IMR-90 (cell line): ENCODE data around the gene IGFBP3. TPM values are rescaled to one million over a fixed set of nuclear protein-coding genes. Genes with fewer than 3 reads are reported as not detected.

ENCODE experiments used
- ATAC-seq: fragments of 200-7000 bp; cut with Tn5 transposase; 2 replicates; pipeline ENCODE4 v1.9.1; 2020; ENCODE audit warnings: low read depth, mild to moderate bottlenecking, moderate library complexity
- BruUV-seq: library from RNA; stranded (reverse); fragments of 400-500 nt; replicated peaks from 2 replicates; lab custom pipeline; 2021; lab: Mats Ljungman, UMichigan
- CTCF ChIA-PET: fragments of 300-600 bp; formaldehyde crosslinking; extraction: SDS; loops from one replicate; lab custom pipeline; 2021; ENCODE audit warnings: antibody characterized with exemption; lab: Yijun Ruan, JAX
- POLR2A ChIA-PET: fragments of 300-600 bp; sonication (Branson Sonifier 250); formaldehyde crosslinking; loops from one replicate; lab custom pipeline; 2022; ENCODE audit warnings: antibody characterized with exemption; ENCODE audit not compliant: unreplicated experiment; lab: Charles Lee
- DNase-seq: peaks from one replicate; pipeline ENCODE4 v3.0.0; 2013
- H2AFZ ChIP-seq: replicated peaks from 2 replicates; pipeline ENCODE3; 2013; ENCODE audit warnings: low read length, mild to moderate bottlenecking; ENCODE audit not compliant: poor library complexity
- H2AK5ac ChIP-seq: 2 replicates; pipeline ENCODE4 v1.6.1; 2013; ENCODE audit warnings: low read depth, low read length, inconsistent platforms
- H2AK9ac ChIP-seq: replicated peaks from 2 replicates; pipeline ENCODE3; 2013; ENCODE audit warnings: mild to moderate bottlenecking, low read depth, low read length, moderate library complexity; ENCODE audit not compliant: poor library complexity
- H2BK120ac ChIP-seq: 2 replicates; pipeline ENCODE4 v1.6.1; 2013; ENCODE audit warnings: low read depth, low read length, inconsistent platforms
- H2BK15ac ChIP-seq: 3 replicates; pipeline ENCODE4 v1.6.1; 2013; ENCODE audit warnings: low read depth, low read length, inconsistent platforms
- H2BK20ac ChIP-seq: 2 replicates; pipeline ENCODE4 v1.6.1; 2013; ENCODE audit warnings: low read depth, mild to moderate bottlenecking, inconsistent platforms, low read length, moderate library complexity
- H2BK5ac ChIP-seq: 2 replicates; pipeline ENCODE4 v1.6.1; 2013; ENCODE audit warnings: mild to moderate bottlenecking, low read depth, low read length, inconsistent platforms; ENCODE audit not compliant: poor library complexity, severe bottlenecking
- H3K14ac ChIP-seq: replicated peaks from 2 replicates; pipeline ENCODE4 v1.6.1; 2013; ENCODE audit warnings: low read depth, low read length, inconsistent platforms
- H3K18ac ChIP-seq: 2 replicates; pipeline ENCODE4 v1.6.1; 2013; ENCODE audit warnings: low read depth, low read length, control low read depth
- H3K23ac ChIP-seq: 2 replicates; pipeline ENCODE4 v1.6.1; 2013; ENCODE audit warnings: low read depth, low read length, inconsistent platforms
- H3K27ac ChIP-seq: 2 replicates; pipeline ENCODE4 v1.5.1; 2013; ENCODE audit warnings: mild to moderate bottlenecking, control low read depth, low read length; ENCODE audit not compliant: insufficient read depth
- H3K27me3 ChIP-seq: 2 replicates; pipeline ENCODE4 v1.6.1; 2013; ENCODE audit warnings: low read length; ENCODE audit not compliant: control insufficient read depth, insufficient read depth
- H3K36me3 ChIP-seq: 2 replicates; pipeline ENCODE4 v1.6.1; 2013; ENCODE audit warnings: low read length, mixed read lengths; ENCODE audit not compliant: control insufficient read depth, insufficient read depth
- H3K4ac ChIP-seq: 2 replicates; pipeline ENCODE4 v1.6.1; 2013; ENCODE audit warnings: low read depth, low read length, inconsistent platforms
- H3K4me1 ChIP-seq: 2 replicates; pipeline ENCODE4 v1.6.1; 2013; ENCODE audit warnings: low read length, mixed read lengths; ENCODE audit not compliant: control insufficient read depth, insufficient read depth
- H3K4me2 ChIP-seq: 2 replicates; pipeline ENCODE4 v1.6.1; 2013; ENCODE audit warnings: low read depth, mild to moderate bottlenecking, control low read depth, low read length, moderate library complexity
- H3K4me3 ChIP-seq: 2 replicates; pipeline ENCODE4 v1.5.1; 2013; ENCODE audit warnings: low read depth, mild to moderate bottlenecking, control low read depth, low read length, moderate library complexity; ENCODE audit not compliant: insufficient read depth
- H3K56ac ChIP-seq: 2 replicates; pipeline ENCODE4 v1.6.1; 2013; ENCODE audit warnings: low read length, inconsistent platforms; ENCODE audit not compliant: insufficient read depth; ENCODE audit errors: extremely low read depth
- H3K79me1 ChIP-seq, 2 experiments: 2 replicates each; pipeline ENCODE4 v1.6.1; 2013; ENCODE audit warnings: low read length in 2 of 2, inconsistent platforms in 1 of 2, low read depth in 1 of 2
- H3K9ac ChIP-seq: 2 replicates; pipeline ENCODE4 v1.6.1; 2013; ENCODE audit warnings: low read depth, low read length, control low read depth
- H3K9me1 ChIP-seq: 2 replicates; pipeline ENCODE4 v1.6.1; 2013; ENCODE audit warnings: low read length, inconsistent platforms; ENCODE audit not compliant: insufficient read depth
- H3K9me3 ChIP-seq: 2 replicates; pipeline ENCODE4 v1.6.1; 2013; ENCODE audit warnings: low read length; ENCODE audit not compliant: control insufficient read depth, insufficient read depth
- H4K20me1 ChIP-seq: 2 replicates; pipeline ENCODE4 v1.6.1; 2013; ENCODE audit warnings: low read length, inconsistent platforms; ENCODE audit not compliant: insufficient read depth
- H4K5ac ChIP-seq: 2 replicates; pipeline ENCODE4 v1.6.1; 2013; ENCODE audit warnings: mild to moderate bottlenecking, low read depth, low read length, control low read depth
- H4K8ac ChIP-seq, 2 experiments: 2 replicates each; pipeline ENCODE4 v1.6.1; 2013; ENCODE audit warnings: low read depth in 2 of 2, low read length in 2 of 2, control low read depth in 1 of 2, inconsistent platforms in 1 of 2
- H4K91ac ChIP-seq: 2 replicates; pipeline ENCODE4 v1.6.1; 2013; ENCODE audit warnings: low read depth, low read length, inconsistent platforms; ENCODE audit not compliant: insufficient read depth
- CHD1 ChIP-seq: IDR thresholded peaks from 2 replicates; pipeline ENCODE4 v1.6.1; 2012; ENCODE audit warnings: low read depth, low read length, improper control_type of control experiment
- MAZ ChIP-seq: IDR thresholded peaks from 2 replicates; pipeline ENCODE4 v1.6.1; 2012; ENCODE audit warnings: low read depth, mild to moderate bottlenecking, low read length, improper control_type of control experiment, moderate library complexity, borderline replicate concordance
- NFE2L2 ChIP-seq: fragments of 150-350 bp; IDR thresholded peaks from 2 replicates; pipeline ENCODE4 v1.6.1; 2016; ENCODE audit warnings: low read depth, mild to moderate bottlenecking, low read length
- RCOR1 ChIP-seq: IDR thresholded peaks from 2 replicates; pipeline ENCODE4 v1.6.1; 2012; ENCODE audit warnings: mild to moderate bottlenecking, low read length, improper control_type of control experiment; ENCODE audit not compliant: insufficient replicate concordance
- RFX5 ChIP-seq: IDR thresholded peaks from 2 replicates; pipeline ENCODE4 v1.8.0; 2012; ENCODE audit warnings: low read depth, mild to moderate bottlenecking, low read length, moderate library complexity
- SMC3 ChIP-seq: fragments of 150-350 bp; IDR thresholded peaks from 2 replicates; pipeline ENCODE4 v1.6.1; 2016; ENCODE audit warnings: low read depth, mild to moderate bottlenecking, antibody characterized with exemption, low read length, moderate library complexity
- WGBS, 2 experiments: methylation state at CpG; one replicate each; pipeline versions ENCODE4 v1.1.5 to v1.1.7; 2013; ENCODE audit warnings: missing lambda C conversion rate in 2 of 2; ENCODE audit not compliant: insufficient read length in 1 of 2; ENCODE audit errors: extremely low coverage in 2 of 2; 5-methylcytosine and 5-hydroxymethylcytosine counted together
- dilution Hi-C: fragments of 300-500 bp; cut with HindIII; formaldehyde crosslinking; loops from one replicate; pipeline ENCODE4 v1.14.3; 2018; ENCODE audit warnings: low sequenced_read_pairs; ENCODE audit not compliant: unreplicated experiment
- in situ Hi-C: fragments of 300-500 bp; cut with MboI; formaldehyde crosslinking; loops from 3 replicates; pipeline ENCODE4 v1.14.3; 2019; ENCODE audit warnings: low sequenced_read_pairs, inconsistent platforms, mixed read lengths
- intact Hi-C: fragments of 100-400 bp; cut with micrococcal nuclease; formaldehyde crosslinking; loops from 2 replicates; pipeline ENCODE4 v1.10.0; 2022
- polyA plus RNA-seq, 3 experiments: library from polyadenylated mRNA; depleted of rRNA; stranded (reverse); fragments of >200 nt; gene quantifications; 2 replicates each; pipeline ENCODE4 v1.2.3, GENCODE V29; 2012; ENCODE audit warnings: low replicate concordance in 1 of 3
- total RNA-seq: library from RNA; depleted of rRNA; stranded (reverse); fragments of >200 nt; gene quantifications from 2 replicates; pipeline ENCODE4 v1.2.3, GENCODE V29; 2012
- TF ChIP-seq, protein P1 (sequence below): fragments of 150-350 bp; IDR thresholded peaks from 2 replicates; pipeline ENCODE4 v1.6.1; 2016; ENCODE audit warnings: low read depth, mild to moderate bottlenecking, low read length, moderate library complexity, borderline replicate concordance
- TF ChIP-seq, protein P2 (sequence below): fragments of 150-350 bp; IDR thresholded peaks from 2 replicates; pipeline ENCODE4 v1.6.1; 2017; ENCODE audit warnings: mild to moderate bottlenecking, antibody characterized with exemption, low read length, low read depth

The IGFBP3 gene
- total and polyA plus RNA-seq, 2 of the 4 experiments (the other 2 are of a cell fraction): 272 to 601 TPM

DNA sequence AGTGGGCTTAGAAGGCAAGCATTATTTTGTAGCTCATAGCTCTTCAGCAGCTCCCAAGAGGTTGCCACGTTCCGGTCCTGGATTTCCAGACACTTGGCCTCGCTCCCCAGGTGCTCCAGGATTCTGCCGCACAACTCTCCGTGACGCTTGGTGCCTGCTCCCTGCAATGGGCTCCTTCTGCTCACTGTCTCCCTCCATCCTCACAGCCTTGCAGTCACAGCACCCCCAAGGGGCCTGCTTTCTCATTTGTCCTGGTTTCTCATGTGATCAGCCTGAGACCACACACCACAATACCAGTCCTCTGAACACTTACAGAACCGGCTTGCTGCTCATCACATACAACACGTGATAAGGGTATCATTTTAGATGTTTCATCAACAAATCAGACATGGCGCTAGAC is 9.8 kb downstream of the IGFBP3 start:
- no peak for ATAC-seq
- BruUV-seq: no TSS peak
- 85% methylated on average over 9 of the region's 9 CpGs; no CpG with 5 or more reads in 1 of the 2 experiments for WGBS, 2 experiments

More for the DNA sequence above, 9.8 kb downstream of the IGFBP3 start:
- H2BK20ac ChIP-seq: no peak overlapping the region
- no peak overlapping the region for H3K4me2 ChIP-seq
- no peak overlapping the region for H4K91ac ChIP-seq
- H2BK15ac ChIP-seq: no peak overlapping the region
- no peak overlapping the region for H4K8ac ChIP-seq
- H3K23ac ChIP-seq: no peak overlapping the region
- H2AK9ac ChIP-seq: no peak overlapping the region
- no peak for TF ChIP-seq RFX5
- no peak for TF ChIP-seq CHD1
- no peak for TF ChIP-seq RCOR1
- no peak for TF ChIP-seq SMC3
- no peak for TF ChIP-seq MAZ
- TF ChIP-seq, protein P1, sequence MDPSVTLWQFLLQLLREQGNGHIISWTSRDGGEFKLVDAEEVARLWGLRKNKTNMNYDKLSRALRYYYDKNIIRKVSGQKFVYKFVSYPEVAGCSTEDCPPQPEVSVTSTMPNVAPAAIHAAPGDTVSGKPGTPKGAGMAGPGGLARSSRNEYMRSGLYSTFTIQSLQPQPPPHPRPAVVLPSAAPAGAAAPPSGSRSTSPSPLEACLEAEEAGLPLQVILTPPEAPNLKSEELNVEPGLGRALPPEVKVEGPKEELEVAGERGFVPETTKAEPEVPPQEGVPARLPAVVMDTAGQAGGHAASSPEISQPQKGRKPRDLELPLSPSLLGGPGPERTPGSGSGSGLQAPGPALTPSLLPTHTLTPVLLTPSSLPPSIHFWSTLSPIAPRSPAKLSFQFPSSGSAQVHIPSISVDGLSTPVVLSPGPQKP: no peak
- TF ChIP-seq, protein P2, sequence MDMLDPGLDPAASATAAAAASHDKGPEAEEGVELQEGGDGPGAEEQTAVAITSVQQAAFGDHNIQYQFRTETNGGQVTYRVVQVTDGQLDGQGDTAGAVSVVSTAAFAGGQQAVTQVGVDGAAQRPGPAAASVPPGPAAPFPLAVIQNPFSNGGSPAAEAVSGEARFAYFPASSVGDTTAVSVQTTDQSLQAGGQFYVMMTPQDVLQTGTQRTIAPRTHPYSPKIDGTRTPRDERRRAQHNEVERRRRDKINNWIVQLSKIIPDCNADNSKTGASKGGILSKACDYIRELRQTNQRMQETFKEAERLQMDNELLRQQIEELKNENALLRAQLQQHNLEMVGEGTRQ: no peak
- TF ChIP-seq NFE2L2: no peak
- peaks cover 31% of the 10 kb centered on the region for H3K36me3 ChIP-seq
- no peaks in the 10 kb centered on the region for H3K79me1 ChIP-seq
- CTCF ChIA-PET: no interaction called here
- H3K56ac ChIP-seq: no peak overlapping the region
- H4K5ac ChIP-seq: no peak overlapping the region
- no peak for DNase-seq
- H2BK5ac ChIP-seq: no peak overlapping the region
- H3K18ac ChIP-seq: no peak overlapping the region
- intact Hi-C loops: no loop called here
- no peak overlapping the region for H2AFZ ChIP-seq
- no peak overlapping the region for H3K27ac ChIP-seq
- POLR2A ChIA-PET: no interaction called here
- no peak overlapping the region for H2BK120ac ChIP-seq
- dilution Hi-C loops: no loop called here
- H3K4ac ChIP-seq: no peak overlapping the region
- in situ Hi-C loops: loop anchor here (25.0 kb wide), 1 partner anchor 1026 kb away; no protein-coding TSS in a partner anchor
- H2AK5ac ChIP-seq: no peak overlapping the region
- no peaks in the 10 kb centered on the region; the same call in 1 of the 2 replicates for H3K27me3 ChIP-seq
- no peaks in the 10 kb centered on the region for H3K9me3 ChIP-seq
- peaks cover 10% of the 10 kb centered on the region; the same call in 1 of the 2 replicates for H3K9me1 ChIP-seq
- no peaks in the 10 kb centered on the region for H3K4me1 ChIP-seq
- no peak overlapping the region for H3K14ac ChIP-seq
- peaks cover 4% of the 10 kb centered on the region for H4K20me1 ChIP-seq
- no peak overlapping the region for H3K9ac ChIP-seq
- H3K4me3 ChIP-seq: no peak overlapping the region
